Common myeloid progenitor, CD34-positive (primary cell): ENCODE measurements around the gene HIF3A.

ENCODE experiments used
- CTCF ChIA-PET: fragments of 350-600 bp; sonication (Branson Sonifier 250); formaldehyde crosslinking; loops from one replicate; lab custom pipeline; 2021; ENCODE audit warnings: antibody characterized with exemption; lab: Charles Lee
- POLR2A ChIA-PET: fragments of 350-600 bp; sonication (Branson Sonifier 250); formaldehyde crosslinking; loops from one replicate; lab custom pipeline; 2021; ENCODE audit warnings: antibody characterized with exemption; lab: Charles Lee
- DNase-seq, 3 donors: peaks; one replicate each; pipeline versions ENCODE4 v3.0.0 to v3.0.0-alpha.2; 2013
- H3K27ac ChIP-seq, 2 experiments: 1 replicate in 1 of 2; 2 replicates in 1 of 2; pipeline ENCODE4 v1.7.0; 2013; ENCODE audit warnings: inconsistent platforms in 2 of 2, low read length in 2 of 2, mild to moderate bottlenecking in 2 of 2, low read depth in 1 of 2, moderate library complexity in 1 of 2; ENCODE audit not compliant: severe bottlenecking in 2 of 2, insufficient read depth in 1 of 2, poor library complexity in 1 of 2
- H3K27me3 ChIP-seq, 5 experiments: replicated peaks in 2 of 5; 1 replicate in 3 of 5; 2 replicates in 2 of 5; pipeline versions ENCODE4 v1.6.1 to v1.7.0; 2013; ENCODE audit warnings: low read length in 4 of 5, mild to moderate bottlenecking in 2 of 5, moderate library complexity in 2 of 5, inconsistent platforms in 1 of 5; ENCODE audit not compliant: insufficient read depth in 5 of 5, control insufficient read depth in 4 of 5
- H3K36me3 ChIP-seq, 4 experiments: 1 replicate in 2 of 4; 2 replicates in 2 of 4; pipeline versions ENCODE4 v1.6.1 to v1.7.0; 2013; ENCODE audit warnings: low read length in 3 of 4, control low read depth in 1 of 4, mild to moderate bottlenecking in 1 of 4; ENCODE audit not compliant: control insufficient read depth in 4 of 4, insufficient read depth in 4 of 4
- H3K4me1 ChIP-seq, 4 experiments: 1 replicate in 3 of 4; 2 replicates in 1 of 4; pipeline versions ENCODE4 v1.6.1 to v1.7.1; 2013; ENCODE audit warnings: low read length in 3 of 4, mild to moderate bottlenecking in 3 of 4, control low read depth in 1 of 4, inconsistent platforms in 1 of 4, moderate library complexity in 1 of 4; ENCODE audit not compliant: control insufficient read depth in 4 of 4, insufficient read depth in 4 of 4; ENCODE audit errors: control extremely low read depth in 1 of 4
- H3K4me3 ChIP-seq, 7 experiments: 1 replicate in 4 of 7; 2 replicates in 3 of 7; pipeline versions ENCODE4 v1.5.1 to v1.7.0; 2013; ENCODE audit warnings: mild to moderate bottlenecking in 7 of 7, low read length in 6 of 7, moderate library complexity in 6 of 7, inconsistent platforms in 2 of 7, low read depth in 2 of 7, control low read depth in 1 of 7; ENCODE audit not compliant: insufficient read depth in 4 of 7, control insufficient read depth in 1 of 7; ENCODE audit errors: extremely low read depth in 1 of 7
- H3K9me3 ChIP-seq, 5 experiments: 1 replicate in 4 of 5; 2 replicates in 1 of 5; pipeline versions ENCODE4 v1.6.1 to v1.7.1; 2013; ENCODE audit warnings: low read length in 4 of 5, mild to moderate bottlenecking in 2 of 5, inconsistent platforms in 1 of 5, low read depth in 1 of 5, moderate library complexity in 1 of 5; ENCODE audit not compliant: control insufficient read depth in 4 of 5, insufficient read depth in 2 of 5; ENCODE audit errors: control extremely low read depth in 1 of 5
- WGBS: methylation state at CpG from one replicate; pipeline ENCODE4 v1.1.5; 2013; ENCODE audit not compliant: insufficient coverage; 5-methylcytosine and 5-hydroxymethylcytosine counted together

HIF3A gene

GRCh38 chr19:46366620-46367292, 69.9 kb downstream of the HIF3A start:
- ChIA-PET CTCF (interaction anchor here (0.8 kb wide), 1 partner anchor 12 kb away, joined by 3 read pairs; no protein-coding TSS in a partner anchor), POLR2A (no interaction called here)
- no peak for DNase-seq
- peaks cover 2 to 14% (median 10%) of the 10 kb centered on the region in 4 experiments for H3K4me1 ChIP-seq
- no peaks in the 10 kb centered on the region for H3K27me3 ChIP-seq
- WGBS: 98% methylated on average over 8 of the region's 9 CpGs
- peaks cover 11 to 56% (median 29%) of the 10 kb centered on the region in 4 experiments for H3K36me3 ChIP-seq
- no peak overlapping the region for H3K4me3 ChIP-seq
- H3K9me3 ChIP-seq: no peaks in the 10 kb centered on the region
- H3K27ac ChIP-seq: no peak overlapping the region

DNA sequence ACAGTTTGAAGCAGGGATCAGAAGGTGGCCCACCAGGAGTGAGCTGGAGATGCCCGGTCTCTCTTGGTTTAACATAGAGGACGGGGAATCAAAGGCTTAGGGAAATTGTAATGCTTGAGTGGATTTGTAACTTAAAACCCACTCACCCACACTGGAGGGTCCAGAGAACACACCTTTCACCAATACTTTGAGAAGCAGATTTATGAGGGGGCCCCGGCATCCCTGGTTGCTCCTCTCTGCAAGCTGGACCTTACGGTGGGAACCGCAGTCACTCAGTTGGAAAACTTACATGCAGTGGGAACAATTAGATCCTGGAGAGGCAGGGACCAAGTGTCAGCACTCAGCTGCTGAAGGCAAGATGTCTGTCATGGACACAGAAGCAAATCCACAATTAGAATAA, 70.6 kb downstream of the HIF3A start:
- ChIA-PET POLR2A (no interaction called here), CTCF (interaction anchor here (0.7 to 1.4 kb wide), 4 partner anchors 11 to 29 kb away, joined by 3 to 6 read pairs (median 3); partner anchors contain the start of gene PPP5C)
- H3K36me3 ChIP-seq: peaks cover 11 to 56% (median 29%) of the 10 kb centered on the region in 4 experiments
- no peak overlapping the region for H3K4me3 ChIP-seq
- no peaks in the 10 kb centered on the region for H3K27me3 ChIP-seq
- H3K9me3 ChIP-seq: no peaks in the 10 kb centered on the region
- H3K4me1 ChIP-seq: peaks cover 0 to 14% (median 10%) of the 10 kb centered on the region in 4 experiments
- DNase-seq: no peak
- no peak overlapping the region for H3K27ac ChIP-seq
- WGBS: 96% methylated on average over 3 of the region's 5 CpGs

GRCh38 chr19:46368116-46368515, 71.3 kb downstream of the HIF3A start:
- Histone ChIP-seq H3K27ac (no peak overlapping the region), H3K4me3 (no peak overlapping the region), H3K27me3 (no peaks in the 10 kb centered on the region), H3K9me3 (no peaks in the 10 kb centered on the region), H3K36me3 (peaks cover 11 to 56% (median 29%) of the 10 kb centered on the region in 4 experiments), H3K4me1 (peaks cover 0 to 19% (median 12%) of the 10 kb centered on the region in 4 experiments)
- 97% methylated on average over 7 of the region's 7 CpGs for WGBS
- DNase-seq: no peak
- POLR2A ChIA-PET: no interaction called here
- CTCF ChIA-PET: interaction anchor here (0.7 to 1.4 kb wide), 4 partner anchors 10 to 28 kb away, joined by 3 to 6 read pairs (median 3); partner anchors contain the start of gene PPP5C

DNA sequence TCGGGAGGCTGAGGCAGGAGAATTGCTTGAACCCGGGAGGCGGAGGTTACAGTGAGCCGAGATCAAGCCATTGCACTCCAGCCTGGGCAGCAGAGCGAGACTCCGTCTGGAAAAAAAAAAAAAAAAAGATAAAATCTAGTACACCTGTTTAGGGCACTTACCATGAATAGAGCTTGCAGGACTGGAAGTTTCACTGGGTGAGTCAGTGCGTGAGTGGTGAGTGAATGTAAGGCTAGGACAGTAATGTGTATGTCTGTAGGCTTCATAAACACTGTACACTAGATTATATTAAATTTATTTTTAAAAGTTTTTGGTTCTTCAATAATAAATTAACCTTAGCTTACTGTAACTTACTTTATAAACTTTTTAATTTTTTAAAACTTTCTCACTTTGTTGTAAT, 73.0 kb downstream of the HIF3A start:
- Histone ChIP-seq H3K9me3 (no peaks in the 10 kb centered on the region), H3K27ac (no peak overlapping the region), H3K27me3 (no peaks in the 10 kb centered on the region), H3K4me1 (peaks cover 0 to 32% (median 17%) of the 10 kb centered on the region in 4 experiments), H3K4me3 (no peak overlapping the region), H3K36me3 (peaks cover 7 to 58% (median 21%) of the 10 kb centered on the region in 4 experiments)
- ChIA-PET CTCF (interaction anchor here (0.7 kb wide), 1 partner anchor 147 kb away, joined by 3 read pairs; no protein-coding TSS in a partner anchor), POLR2A (no interaction called here)
- WGBS: no CpG with 5 or more reads among the region's 7 CpGs
- no peak for DNase-seq

DNA sequence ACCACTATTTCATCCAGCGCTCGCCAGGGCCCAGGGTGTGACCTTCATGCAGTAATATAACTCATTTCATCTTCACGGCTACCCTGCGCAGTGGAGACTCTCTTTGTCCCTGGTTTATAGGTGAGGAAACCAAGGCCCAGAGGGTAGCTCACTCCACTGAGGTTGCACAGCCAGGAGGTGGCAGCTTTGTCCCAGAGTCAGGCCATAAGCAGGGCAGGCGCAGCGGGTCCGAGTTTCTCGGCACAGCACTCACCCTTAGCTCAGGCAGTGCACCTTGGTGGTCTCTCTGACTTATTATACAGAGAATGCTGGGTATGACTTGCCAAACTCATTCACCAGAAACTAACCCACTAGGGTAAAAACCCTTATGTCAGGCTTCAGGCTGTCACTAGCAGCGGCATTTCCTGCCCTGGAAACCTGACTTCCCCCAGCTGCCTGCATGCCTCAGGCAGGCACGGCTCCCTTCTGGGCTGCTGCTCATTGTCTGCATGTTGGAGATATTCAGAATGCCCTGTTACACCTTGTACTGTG, 74.6 kb downstream of the HIF3A start:
- Histone ChIP-seq H3K4me1 (peaks cover 0 to 32% (median 17%) of the 10 kb centered on the region in 4 experiments), H3K4me3 (no peak overlapping the region), H3K27ac (no peak overlapping the region), H3K27me3 (no peaks in the 10 kb centered on the region), H3K9me3 (no peaks in the 10 kb centered on the region), H3K36me3 (peaks cover 4 to 55% (median 16%) of the 10 kb centered on the region in 4 experiments)
- ChIA-PET POLR2A (no interaction called here), CTCF (interaction anchor here (1.3 kb wide), 1 partner anchor 24 kb away, joined by 4 read pairs; no protein-coding TSS in a partner anchor)
- WGBS: 71% methylated on average over 9 of the region's 10 CpGs
- peak in 2 of 3 donors; percentile 61 to 65 for DNase-seq

GRCh38 chr19:46372901-46373490, 76.2 kb downstream of the HIF3A start:
- ChIA-PET POLR2A (no interaction called here), CTCF (interaction anchor here (1.3 kb wide), 1 partner anchor 23 kb away, joined by 4 read pairs; no protein-coding TSS in a partner anchor)
- H3K4me3 ChIP-seq: no peak overlapping the region

More at GRCh38 chr19:46372901-46373490, 76.2 kb downstream of the HIF3A start:
- Histone ChIP-seq H3K36me3 (peaks cover 2 to 55% (median 22%) of the 10 kb centered on the region in 4 experiments), H3K27ac (no peak overlapping the region), H3K9me3 (no peaks in the 10 kb centered on the region), H3K27me3 (no peaks in the 10 kb centered on the region), H3K4me1 (peaks cover 0 to 32% (median 17%) of the 10 kb centered on the region in 4 experiments)
- DNase-seq: no peak
- WGBS: 90% methylated on average over 3 of the region's 11 CpGs
